Keratinocyte (primary cell): ENCODE measurements around the gene FOXM1.

ENCODE experiments used
- EZH2 ChIP-seq: IDR thresholded peaks from one replicate; pipeline ENCODE4 v1.6.1; 2012; ENCODE audit warnings: inconsistent platforms, mild to moderate bottlenecking, low read length, moderate library complexity
- TF ChIP-seq, protein P1 (sequence below), 3 experiments: IDR thresholded peaks in 1 of 3; conservative IDR thresholded peaks in 1 of 3; optimal IDR thresholded peaks in 1 of 3; 2 replicates in 2 of 3; 3 replicates in 1 of 3; pipeline versions ENCODE3 to v1.5.1; 2011; ENCODE audit warnings: low read length in 3 of 3, mild to moderate bottlenecking in 3 of 3, moderate library complexity in 2 of 3, control low read depth in 1 of 3, inconsistent platforms in 1 of 3; ENCODE audit not compliant: insufficient read depth in 2 of 3; ENCODE audit errors: extremely low read depth in 1 of 3

DNA sequence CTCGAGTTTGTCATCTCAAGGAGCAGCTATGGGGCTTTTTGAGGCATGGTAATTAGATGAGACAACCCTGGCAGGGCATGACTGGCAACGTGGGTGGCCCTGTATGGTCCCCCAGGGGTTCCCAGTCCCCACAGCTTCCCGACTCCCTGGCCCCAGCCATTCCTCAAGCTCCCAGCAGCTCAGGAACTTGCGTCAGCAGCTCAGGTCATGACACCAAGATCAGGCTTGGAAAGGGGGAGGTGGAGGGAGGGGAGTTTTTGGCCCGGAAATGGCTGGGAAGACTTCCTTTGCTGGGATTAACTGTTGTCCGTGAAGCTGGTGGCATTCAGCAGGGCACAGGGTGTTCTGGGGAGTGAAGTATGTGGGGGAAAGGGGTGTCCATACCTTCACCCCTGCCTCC lies 31.7 kb downstream of the FOXM1 start:
- TF ChIP-seq, protein P1, sequence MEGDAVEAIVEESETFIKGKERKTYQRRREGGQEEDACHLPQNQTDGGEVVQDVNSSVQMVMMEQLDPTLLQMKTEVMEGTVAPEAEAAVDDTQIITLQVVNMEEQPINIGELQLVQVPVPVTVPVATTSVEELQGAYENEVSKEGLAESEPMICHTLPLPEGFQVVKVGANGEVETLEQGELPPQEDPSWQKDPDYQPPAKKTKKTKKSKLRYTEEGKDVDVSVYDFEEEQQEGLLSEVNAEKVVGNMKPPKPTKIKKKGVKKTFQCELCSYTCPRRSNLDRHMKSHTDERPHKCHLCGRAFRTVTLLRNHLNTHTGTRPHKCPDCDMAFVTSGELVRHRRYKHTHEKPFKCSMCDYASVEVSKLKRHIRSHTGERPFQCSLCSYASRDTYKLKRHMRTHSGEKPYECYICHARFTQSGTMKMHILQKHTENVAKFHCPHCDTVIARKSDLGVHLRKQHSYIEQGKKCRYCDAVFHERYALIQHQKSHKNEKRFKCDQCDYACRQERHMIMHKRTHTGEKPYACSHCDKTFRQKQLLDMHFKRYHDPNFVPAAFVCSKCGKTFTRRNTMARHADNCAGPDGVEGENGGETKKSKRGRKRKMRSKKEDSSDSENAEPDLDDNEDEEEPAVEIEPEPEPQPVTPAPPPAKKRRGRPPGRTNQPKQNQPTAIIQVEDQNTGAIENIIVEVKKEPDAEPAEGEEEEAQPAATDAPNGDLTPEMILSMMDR (optimal IDR thresholded peaks at IDR 0.05 in 1 of 3, IDR thresholded peaks at IDR 0.05 in 1 of 3, conservative IDR thresholded peaks at IDR 0.05 in 1 of 3; ENCODE audit: extremely low read depth in 1 of 3, insufficient read depth in 2 of 3, low read length in 3 of 3) = no peak
- TF ChIP-seq EZH2 = no peak
